ENCODE results near the gene LHX6. TPM values are rescaled to one million over a fixed set of nuclear protein-coding genes. Genes with fewer than 3 reads are reported as not detected.

LHX6 gene
- polyA plus RNA-seq, 1 donor = 3.5 TPM

Other genes with a start within 250 kb of the LHX6 start
- gene TTLL11, start 135.6 kb downstream of the LHX6 start, polyA plus RNA-seq (ENCODE audit: insufficient read length) = 7.7 TPM
- gene NDUFA8, start 69.2 kb downstream of the LHX6 start, polyA plus RNA-seq (ENCODE audit: insufficient read length) = 70.9 TPM
- gene MORN5, start 69.0 kb downstream of the LHX6 start, polyA plus RNA-seq (ENCODE audit: insufficient read length) = 1.9 TPM
- 33.0 TPM for gene RBM18, start 35.9 kb upstream of the LHX6 start, polyA plus RNA-seq (ENCODE audit: insufficient read length)
- gene MRRF, start 35.9 kb upstream of the LHX6 start, polyA plus RNA-seq (ENCODE audit: insufficient read length) = 54.9 TPM
- gene PTGS1, start 142.1 kb upstream of the LHX6 start, polyA plus RNA-seq (ENCODE audit: insufficient read length) = 3.8 TPM
- not detected for gene OR1J1, start 249.0 kb upstream of the LHX6 start, polyA plus RNA-seq (ENCODE audit: insufficient read length)

Measured in left kidney (tissue), 1 donor.